Small intestine (tissue), 7 donors: ENCODE results near the gene HSD17B2. TPM values are rescaled to one million over a fixed set of nuclear protein-coding genes. Genes with fewer than 3 reads are reported as not detected.

Source experiments
- DNase-seq, 2 donors: peaks; one replicate each; pipeline versions ENCODE4 v3.0.0 to v3.0.0-alpha.2; 2013
- FAIRE-seq: peaks from 2 replicates; lab custom pipeline; 2012; peaks lifted over from hg19 to GRCh38; lab: Jason Lieb, UNC
- H3K27ac ChIP-seq, 3 donors: one replicate each; pipeline ENCODE4 v1.5.1; 2013; ENCODE audit warnings: low read length in 2 of 3, mild to moderate bottlenecking in 2 of 3, control low read depth in 1 of 3, inconsistent platforms in 1 of 3, low read depth in 1 of 3, moderate library complexity in 1 of 3
- H3K27me3 ChIP-seq, 3 donors: one replicate each; pipeline ENCODE4 v1.6.1; 2013; ENCODE audit warnings: low read length in 3 of 3, inconsistent platforms in 1 of 3; ENCODE audit not compliant: control insufficient read depth in 3 of 3, insufficient read depth in 3 of 3
- H3K36me3 ChIP-seq, 3 donors: one replicate each; pipeline ENCODE4 v1.6.1; 2013; ENCODE audit warnings: low read length in 3 of 3, inconsistent platforms in 1 of 3, low read depth in 1 of 3, mild to moderate bottlenecking in 1 of 3, moderate library complexity in 1 of 3; ENCODE audit not compliant: control insufficient read depth in 3 of 3, insufficient read depth in 2 of 3
- H3K4me1 ChIP-seq, 3 donors: one replicate each; pipeline ENCODE4 v1.6.1; 2013; ENCODE audit warnings: low read length in 2 of 3, inconsistent platforms in 1 of 3, low read depth in 1 of 3, mild to moderate bottlenecking in 1 of 3, moderate library complexity in 1 of 3; ENCODE audit not compliant: control insufficient read depth in 3 of 3, insufficient read depth in 2 of 3
- H3K4me3 ChIP-seq, 3 donors: one replicate each; pipeline ENCODE4 v1.5.1; 2013; ENCODE audit warnings: low read length in 3 of 3, control low read depth in 1 of 3, inconsistent platforms in 1 of 3, low read depth in 1 of 3, mild to moderate bottlenecking in 1 of 3, moderate library complexity in 1 of 3
- H3K9me3 ChIP-seq, 2 donors: one replicate each; pipeline ENCODE4 v1.6.1; 2013; ENCODE audit warnings: low read depth in 1 of 2, low read length in 1 of 2; ENCODE audit not compliant: control insufficient read depth in 2 of 2, insufficient read depth in 1 of 2
- WGBS, 3 donors: extraction: QIAGEN DNeasy Blood & Tissue Kit; methylation state at CpG; one replicate each; pipeline ENCODE4 v1.1.7; 2013; 5-methylcytosine and 5-hydroxymethylcytosine counted together
- polyA plus RNA-seq, 4 donors: library from polyadenylated mRNA; stranded (reverse) in 3 of 4; unstranded in 1 of 4; fragments of 200-250 nt in 3 of 4; fragments of 120-200 nt in 1 of 4; gene quantifications; one replicate each; pipeline versions ENCODE4 v1.2.1 to v1.2.3, GENCODE V29; 2013
- donor health status: healthy with polysubstance abuse.
- donor health status: control.
- donor health status: control.
- donor health status: Bipolar disorder and iron deficiency.
- donor health status: healthy.

Gene HSD17B2
- polyA plus RNA-seq, 4 donors = 71.7 to 250 (median 182) TPM

DNA sequence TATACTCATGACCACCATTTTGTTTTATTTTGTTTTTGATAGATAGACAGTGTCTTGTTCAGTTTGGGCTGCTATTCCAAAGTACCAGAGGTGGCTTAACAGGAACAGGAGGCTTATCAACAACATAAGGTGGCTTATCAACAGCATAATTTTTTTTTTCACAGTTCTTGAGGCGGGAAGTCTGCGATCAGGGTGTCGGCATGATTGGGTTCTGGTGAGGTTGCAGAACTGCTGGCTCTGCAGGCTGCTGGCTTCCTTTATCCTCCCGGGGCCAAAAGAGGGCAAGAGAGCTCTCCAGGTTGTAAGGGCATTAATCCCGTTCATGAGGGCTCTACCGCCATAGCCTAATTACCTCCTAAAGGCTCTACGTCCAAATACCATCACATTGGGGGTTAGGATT, 11.8 kb upstream of the HSD17B2 start:
- no peak overlapping the region for H3K4me3 ChIP-seq
- DNase-seq (peak in 1 of 2 donors; percentile 85), FAIRE-seq (no peak)
- H3K36me3 ChIP-seq = no peaks in the 10 kb centered on the region
- no peak overlapping the region for H3K27ac ChIP-seq
- 15 to 69% (median 38%) methylated on average over 7 of the region's 7 CpGs for WGBS, 3 donors
- peaks cover 0 to 14% (median 14%) of the 10 kb centered on the region in 3 donors for H3K4me1 ChIP-seq
- H3K9me3 ChIP-seq = no peaks in the 10 kb centered on the region
- H3K27me3 ChIP-seq = no peaks in the 10 kb centered on the region

DNA sequence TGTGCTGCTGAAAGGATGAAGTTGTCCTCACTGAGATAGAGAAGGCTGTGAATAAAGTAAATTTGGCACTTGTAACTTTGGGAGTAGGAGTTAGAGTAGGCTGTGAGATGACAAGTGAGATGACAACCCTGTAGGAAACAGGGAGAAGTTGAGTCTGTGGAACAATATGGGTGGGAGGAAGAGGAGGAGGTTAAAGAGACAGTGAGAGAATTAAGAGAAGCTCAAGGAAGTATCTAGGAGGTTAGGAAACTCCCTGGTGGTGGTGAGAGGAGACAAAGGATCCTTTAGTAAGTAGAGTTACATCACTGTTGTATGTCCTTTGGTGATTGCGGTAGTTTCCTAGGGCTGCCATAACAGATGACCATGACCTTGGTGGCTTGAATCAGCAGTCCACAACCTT, 10.7 kb upstream of the HSD17B2 start:
- H3K4me1 ChIP-seq = peaks cover 0 to 14% (median 14%) of the 10 kb centered on the region in 3 donors
- H3K4me3 ChIP-seq = no peak overlapping the region
- no peak overlapping the region for H3K27ac ChIP-seq
- H3K27me3 ChIP-seq = no peaks in the 10 kb centered on the region
- no peaks in the 10 kb centered on the region for H3K36me3 ChIP-seq
- no peak for DNase-seq
- WGBS, 3 donors = 88 to 100% (median 94%) methylated on average over 1 of the region's 1 CpG
- FAIRE-seq = no peak
- no peaks in the 10 kb centered on the region for H3K9me3 ChIP-seq

DNA sequence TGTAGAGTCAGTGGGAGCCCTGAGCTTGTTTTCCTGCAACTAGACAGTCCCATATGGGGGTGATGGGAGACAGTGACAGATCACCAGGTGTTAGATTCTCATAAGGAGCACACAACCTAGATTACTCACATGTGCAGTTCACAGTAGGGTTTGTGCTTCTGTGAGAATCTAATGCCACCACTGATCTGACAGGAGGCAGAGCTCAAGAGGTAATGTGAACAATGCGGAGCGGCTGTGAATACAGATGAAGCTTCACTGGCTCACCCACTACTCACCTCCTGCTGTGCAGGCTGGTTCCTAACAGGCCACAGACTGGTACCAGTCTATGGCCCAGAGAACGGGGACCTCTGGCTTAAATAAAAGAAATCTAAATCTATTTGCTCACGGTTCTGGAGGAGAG, 10.2 kb upstream of the HSD17B2 start:
- DNase-seq = no peak
- Histone ChIP-seq H3K9me3 (no peaks in the 10 kb centered on the region), H3K4me1 (peaks cover 0 to 14% (median 14%) of the 10 kb centered on the region in 3 donors), H3K36me3 (no peaks in the 10 kb centered on the region), H3K27me3 (no peaks in the 10 kb centered on the region), H3K27ac (no peak overlapping the region), H3K4me3 (no peak overlapping the region)
- FAIRE-seq = no peak
- 90 to 92% (median 91%) methylated on average over 4 of the region's 4 CpGs for WGBS, 3 donors

DNA sequence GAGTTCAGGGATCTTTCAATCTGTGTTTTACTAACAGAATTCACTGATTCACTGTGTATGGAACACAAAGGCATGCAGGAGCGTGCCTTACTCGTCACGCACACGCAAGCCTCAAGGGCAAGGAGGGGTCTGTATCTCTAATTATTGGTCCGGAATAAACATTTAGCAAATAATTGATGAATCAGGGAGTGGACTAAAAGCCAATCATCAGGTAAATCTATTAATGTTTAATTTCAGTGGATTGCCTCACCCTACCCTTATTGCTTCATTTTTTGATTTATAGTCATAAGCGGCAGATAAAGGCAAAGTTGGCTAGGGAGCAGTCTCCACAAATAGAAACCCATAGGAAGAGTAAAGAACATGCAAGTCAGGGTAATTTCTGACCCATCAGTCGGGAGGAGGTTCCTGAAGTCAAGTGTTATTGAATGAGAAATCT, 7.4 kb upstream of the HSD17B2 start:
- peak; percentile 87 to 97 for DNase-seq
- WGBS, 3 donors = 19 to 53% (median 31%) methylated on average over 7 of the region's 7 CpGs
- peak overlapping the region in 2 of 3 donors; percentile 10 to 56 for H3K27ac ChIP-seq

DNA sequence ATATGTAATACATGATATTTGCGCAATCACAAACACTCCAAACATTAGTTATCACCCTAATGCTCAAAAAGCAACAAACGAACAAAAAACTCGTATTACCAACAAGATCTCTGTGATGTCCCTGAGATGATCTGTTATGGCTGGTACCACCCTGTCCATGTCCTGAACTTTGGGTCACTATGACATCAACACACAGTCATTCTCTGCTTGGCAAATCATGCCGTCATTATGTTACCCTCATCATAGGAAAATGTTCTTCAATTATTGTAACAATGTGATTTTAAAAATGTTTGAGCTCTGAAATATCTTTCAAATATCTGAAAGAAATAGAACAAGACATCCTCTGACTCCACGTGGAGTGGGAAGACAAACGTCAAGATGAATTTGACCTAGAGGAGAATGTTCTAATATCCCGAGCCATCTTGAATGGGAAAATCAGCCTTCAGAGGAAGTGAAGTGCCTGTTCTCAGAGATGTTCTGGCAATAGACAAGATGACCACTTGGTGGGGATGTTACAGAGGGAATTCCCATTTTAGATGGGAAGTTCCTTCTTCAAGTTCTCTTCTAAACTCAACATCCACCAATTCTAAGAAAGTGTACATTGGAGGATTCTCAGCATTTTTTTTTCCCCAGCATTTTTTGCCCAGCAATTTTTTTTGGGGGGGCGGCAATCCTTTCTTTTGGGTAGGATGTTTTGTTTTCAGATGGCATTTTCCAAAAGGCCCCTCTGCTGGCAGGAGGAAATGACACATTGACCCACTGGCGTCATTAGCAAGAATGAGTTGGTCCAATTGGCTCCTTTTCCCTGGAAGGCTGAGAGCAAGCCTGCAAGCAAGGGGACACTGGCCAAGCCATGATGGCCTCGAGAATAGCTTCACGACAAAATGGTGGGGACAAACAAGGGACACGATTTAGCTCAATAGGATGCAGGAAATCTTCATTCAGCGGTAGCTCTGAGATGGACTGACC, 3.7 kb upstream of the HSD17B2 start:
- Histone ChIP-seq H3K27me3 (no peaks in the 10 kb centered on the region), H3K4me1 (peaks cover 4 to 30% (median 10%) of the 10 kb centered on the region in 3 donors), H3K36me3 (no peaks in the 10 kb centered on the region), H3K4me3 (no peak overlapping the region), H3K9me3 (no peaks in the 10 kb centered on the region), H3K27ac (no peak overlapping the region)
- WGBS, 3 donors = 61 to 71% (median 69%) methylated on average over 13 of the region's 13 CpGs
- DNase-seq (peak; percentile 72 to 76), FAIRE-seq (no peak)

More for the DNA sequence above, 7.4 kb upstream of the HSD17B2 start:
- peaks cover 0 to 15% (median 9%) of the 10 kb centered on the region in 3 donors for H3K4me1 ChIP-seq
- FAIRE-seq = peak; percentile 41
- H3K27me3 ChIP-seq = no peaks in the 10 kb centered on the region
- H3K4me3 ChIP-seq = no peak overlapping the region
- H3K9me3 ChIP-seq = no peaks in the 10 kb centered on the region
- H3K36me3 ChIP-seq = no peaks in the 10 kb centered on the region

DNA sequence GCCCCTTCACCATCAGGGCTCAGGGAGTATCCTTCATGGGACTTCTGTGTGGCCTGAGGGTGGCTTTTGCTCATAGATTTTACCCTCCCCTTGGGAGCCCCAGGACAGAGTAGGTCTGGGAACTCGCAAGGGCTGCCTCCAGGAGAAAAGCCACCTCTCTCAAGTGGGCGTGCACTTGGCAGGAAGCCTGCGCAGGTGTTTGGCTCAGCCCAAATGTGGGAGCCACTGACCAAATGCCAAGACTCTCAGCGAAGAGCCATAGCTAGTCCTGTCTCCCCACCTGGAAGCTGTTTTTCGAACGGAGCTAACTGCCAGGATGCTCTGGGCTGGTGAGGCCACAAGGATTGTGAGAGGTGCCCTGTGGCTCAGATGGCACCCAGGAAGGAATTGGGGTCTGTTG, 2.0 kb upstream of the HSD17B2 start:
- no peaks in the 10 kb centered on the region for H3K36me3 ChIP-seq
- 14 to 70% (median 29%) methylated on average over 6 of the region's 6 CpGs for WGBS, 3 donors
- FAIRE-seq (no peak), DNase-seq (peak in 1 of 2 donors; percentile 59)
- peaks cover 4 to 21% (median 10%) of the 10 kb centered on the region in 3 donors for H3K4me1 ChIP-seq
- H3K27me3 ChIP-seq = no peaks in the 10 kb centered on the region
- H3K9me3 ChIP-seq = no peaks in the 10 kb centered on the region
- peak overlapping the region; percentile 76 to 94 (median 86) for H3K27ac ChIP-seq
- H3K4me3 ChIP-seq = no peak overlapping the region

DNA sequence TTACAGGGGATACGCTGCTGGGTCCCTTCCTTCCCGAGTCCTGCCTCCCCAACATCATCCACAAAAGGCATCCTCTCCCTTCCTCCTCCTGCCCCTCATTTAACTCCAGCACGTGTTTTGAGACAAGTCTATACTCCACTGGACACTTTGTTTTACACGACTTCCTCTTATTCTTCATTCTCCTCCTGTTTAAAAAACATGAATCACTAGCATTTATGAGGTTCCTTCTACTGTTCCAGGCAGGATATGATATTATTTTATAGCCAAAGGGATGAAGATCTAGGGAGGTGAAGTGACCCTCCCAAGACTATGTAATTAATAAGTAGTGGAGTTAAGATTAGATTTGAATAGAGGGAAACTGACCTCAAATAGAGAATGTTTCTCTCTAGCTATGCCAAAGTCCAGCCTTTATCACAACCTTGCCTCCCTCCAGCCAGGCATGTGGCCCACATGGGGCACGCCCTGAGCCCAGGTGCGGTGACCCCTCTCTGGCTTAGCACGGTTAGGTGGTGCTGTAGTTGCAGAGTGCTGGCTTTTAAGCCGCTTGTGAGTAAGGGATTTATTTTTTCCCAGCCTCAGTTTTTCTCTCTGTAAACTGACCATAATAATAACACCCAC, 1.3 kb upstream of the HSD17B2 start:
- Histone ChIP-seq H3K27me3 (no peaks in the 10 kb centered on the region), H3K27ac (peak overlapping the region; percentile 76 to 94 (median 86)), H3K9me3 (no peaks in the 10 kb centered on the region), H3K4me3 (peak overlapping the region in 1 of 3 donors; percentile 44), H3K36me3 (peaks cover 0 to 2% (median 0%) of the 10 kb centered on the region in 3 donors), H3K4me1 (peaks cover 4 to 27% (median 10%) of the 10 kb centered on the region in 3 donors)
- FAIRE-seq (no peak), DNase-seq (peak; percentile 84 to 96)
- WGBS, 3 donors = 28 to 49% (median 40%) methylated on average over 8 of the region's 8 CpGs

DNA sequence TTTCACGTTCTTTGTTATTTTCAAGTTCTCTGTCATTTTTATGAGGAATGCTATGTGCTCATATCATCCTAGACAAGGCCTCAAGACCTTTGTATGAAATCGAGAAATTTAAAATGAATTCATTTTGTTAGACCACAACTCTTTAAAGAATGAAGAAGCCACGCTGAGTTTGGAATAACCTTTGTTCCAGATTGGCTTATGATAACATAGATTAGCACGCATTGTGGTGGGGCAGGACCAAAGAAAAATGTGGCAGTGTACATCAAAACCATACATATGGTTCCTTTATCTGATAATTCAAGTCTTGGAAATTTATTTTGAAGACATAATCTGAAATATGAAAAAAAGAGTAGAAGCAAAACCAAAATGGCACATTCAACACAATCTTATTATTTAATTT, 2.2 kb downstream of the HSD17B2 start:
- peak overlapping the region in 1 of 3 donors; percentile 5 for H3K27ac ChIP-seq
- FAIRE-seq = no peak
- H3K4me3 ChIP-seq = peak overlapping the region in 2 of 3 donors; percentile 75 to 92

More for the DNA sequence above, 2.2 kb downstream of the HSD17B2 start:
- Histone ChIP-seq H3K36me3 (peaks cover 0 to 8% (median 2%) of the 10 kb centered on the region in 3 donors), H3K4me1 (peaks cover 7 to 43% (median 13%) of the 10 kb centered on the region in 3 donors), H3K9me3 (no peaks in the 10 kb centered on the region), H3K27me3 (no peaks in the 10 kb centered on the region)
- 34 to 54% (median 37%) methylated on average over 4 of the region's 4 CpGs for WGBS, 3 donors
- DNase-seq = no peak
